Liver (tissue), 9 donors: ENCODE measurements around the gene PSMB1. TPM values are rescaled to one million over a fixed set of nuclear protein-coding genes. Genes with fewer than 3 reads are reported as not detected.

Experiments
- DNase-seq: peaks from one replicate; pipeline ENCODE4 v3.0.0-alpha.2; 2017; ENCODE audit warnings: low spot score
- H3K27ac ChIP-seq, 2 donors: one replicate each; pipeline ENCODE4 v1.7.0; 2013; ENCODE audit warnings: inconsistent platforms in 2 of 2, low read length in 2 of 2, control low read depth in 1 of 2, low read depth in 1 of 2, mild to moderate bottlenecking in 1 of 2
- H3K27me3 ChIP-seq, 4 donors: one replicate each; pipeline versions ENCODE4 v1.6.1 to v1.7.0; 2013; ENCODE audit warnings: low read length in 3 of 4, inconsistent platforms in 1 of 4, mild to moderate bottlenecking in 1 of 4, moderate library complexity in 1 of 4; ENCODE audit not compliant: control insufficient read depth in 4 of 4, insufficient read depth in 4 of 4
- H3K36me3 ChIP-seq, 4 donors: one replicate each; pipeline versions ENCODE4 v1.6.1 to v1.7.0; 2013; ENCODE audit warnings: low read length in 3 of 4, mild to moderate bottlenecking in 3 of 4, low read depth in 1 of 4, moderate library complexity in 1 of 4; ENCODE audit not compliant: control insufficient read depth in 4 of 4, insufficient read depth in 3 of 4
- H3K4me1 ChIP-seq, 4 donors: one replicate each; pipeline versions ENCODE4 v1.6.1 to v1.7.0; 2013; ENCODE audit warnings: low read length in 3 of 4, mild to moderate bottlenecking in 3 of 4, moderate library complexity in 1 of 4; ENCODE audit not compliant: control insufficient read depth in 4 of 4, insufficient read depth in 4 of 4
- H3K4me3 ChIP-seq, 3 donors: one replicate each; pipeline versions ENCODE4 v1.6.1 to v1.7.0; 2013; ENCODE audit warnings: low read length in 3 of 3, control low read depth in 1 of 3, low read depth in 1 of 3, mild to moderate bottlenecking in 1 of 3
- H3K9ac ChIP-seq, 2 donors: one replicate each; pipeline ENCODE4 v1.7.0; 2013; ENCODE audit warnings: low read length in 2 of 2, mild to moderate bottlenecking in 2 of 2, moderate library complexity in 2 of 2, control low read depth in 1 of 2, low read depth in 1 of 2
- H3K9me3 ChIP-seq, 4 donors: one replicate each; pipeline versions ENCODE4 v1.6.1 to v1.7.0; 2013; ENCODE audit warnings: low read length in 3 of 4; ENCODE audit not compliant: control insufficient read depth in 4 of 4
- ATF3 ChIP-seq: IDR thresholded peaks from 2 replicates; pipeline ENCODE4 v1.6.1; 2016; ENCODE audit warnings: antibody characterized with exemption
- EGR1 ChIP-seq, 2 donors: IDR thresholded peaks; 2 replicates each; pipeline ENCODE4 v1.6.1; 2016 to 2018; ENCODE audit warnings: antibody characterized with exemption in 2 of 2, low read depth in 2 of 2
- FOXA1 ChIP-seq: IDR thresholded peaks from 2 replicates; pipeline ENCODE4 v1.6.1; 2016; ENCODE audit warnings: antibody characterized with exemption
- FOXA2 ChIP-seq: IDR thresholded peaks from 2 replicates; pipeline ENCODE4 v1.6.1; 2016; ENCODE audit warnings: antibody characterized with exemption
- GABPA ChIP-seq, 2 donors: IDR thresholded peaks in 1 of 2; conservative IDR thresholded peaks in 1 of 2; 2 replicates each; pipeline ENCODE4 v1.6.1; 2016; ENCODE audit warnings: antibody characterized with exemption in 2 of 2, mild to moderate bottlenecking in 1 of 2, moderate library complexity in 1 of 2
- HNF4A ChIP-seq, 2 donors: conservative IDR thresholded peaks; 2 replicates each; pipeline ENCODE4 v1.6.1; 2016; ENCODE audit warnings: antibody characterized with exemption in 2 of 2, mild to moderate bottlenecking in 2 of 2
- HNF4G ChIP-seq: IDR thresholded peaks from 2 replicates; pipeline ENCODE4 v1.6.1; 2016; ENCODE audit warnings: antibody characterized with exemption
- JUND ChIP-seq, 2 donors: IDR thresholded peaks; 2 replicates each; pipeline ENCODE4 v1.6.1; 2016; ENCODE audit warnings: antibody characterized with exemption in 2 of 2
- MAX ChIP-seq: IDR thresholded peaks from 2 replicates; pipeline ENCODE4 v1.6.1; 2016; ENCODE audit warnings: antibody characterized with exemption
- NR2F2 ChIP-seq: IDR thresholded peaks from 2 replicates; pipeline ENCODE4 v1.6.1; 2016; ENCODE audit warnings: antibody characterized with exemption
- RAD21 ChIP-seq, 2 donors: IDR thresholded peaks; 2 replicates each; pipeline ENCODE4 v1.6.1; 2016; ENCODE audit warnings: antibody characterized with exemption in 2 of 2, mild to moderate bottlenecking in 2 of 2
- RXRA ChIP-seq, 2 donors: IDR thresholded peaks; 2 replicates each; pipeline ENCODE4 v1.6.1; 2017 to 2018; ENCODE audit warnings: antibody characterized with exemption in 2 of 2, mild to moderate bottlenecking in 1 of 2
- SP1 ChIP-seq: IDR thresholded peaks from 2 replicates; pipeline ENCODE4 v1.6.1; 2018; ENCODE audit warnings: antibody characterized with exemption, mild to moderate bottlenecking
- TAF1 ChIP-seq: conservative IDR thresholded peaks from 2 replicates; pipeline ENCODE4 v1.6.1; 2016; ENCODE audit warnings: antibody characterized with exemption, mild to moderate bottlenecking
- YY1 ChIP-seq: IDR thresholded peaks from 2 replicates; pipeline ENCODE4 v1.6.1; 2016; ENCODE audit warnings: antibody characterized with exemption, mild to moderate bottlenecking
- polyA plus RNA-seq, 2 donors: library from polyadenylated mRNA; stranded (reverse) in 1 of 2; unstranded in 1 of 2; fragments of 200-250 nt in 1 of 2; fragments of >200 nt in 1 of 2; fragmentation: Nextera tagmentation in 1 of 2; extraction: Ambion mirVana in 1 of 2; gene quantifications; one replicate each; pipeline versions ENCODE4 v1.2.1 to v1.2.3, GENCODE V29; 2013 to 2015
- total RNA-seq, 2 donors: library from RNA; depleted of rRNA; stranded (reverse); fragments of >200 nt; gene quantifications; one replicate each; pipeline ENCODE4 v1.2.3, GENCODE V29; 2014
- TF ChIP-seq, protein P1 (sequence below): IDR thresholded peaks from 2 replicates; pipeline ENCODE4 v1.6.1; 2016; ENCODE audit warnings: antibody characterized with exemption
- TF ChIP-seq, protein P2 (sequence below): IDR thresholded peaks from 2 replicates; pipeline ENCODE4 v1.6.1; 2016; ENCODE audit warnings: antibody characterized with exemption, mild to moderate bottlenecking
- TF ChIP-seq, protein P3 (sequence below): fragments of 150-350 bp; IDR thresholded peaks from 2 replicates; pipeline ENCODE4 v1.5.1; 2017; ENCODE audit warnings: improper control_type of control experiment, low read depth, low read length; ENCODE audit not compliant: missing input control
- donor health status: healthy.
- donor health status: healthy.
- donor health status: healthy.
- donor health status: healthy.
- donor health status: healthy.

Gene PSMB1
- total and polyA plus RNA-seq, 4 donors, result 177 to 314 (median 188) TPM

GRCh38 chr6:170596426-170596825 is 43.3 kb upstream of the PSMB1 start:
- Histone ChIP-seq H3K36me3 (no peaks in the 10 kb centered on the region), H3K4me3 (no peak overlapping the region), H3K9ac (no peak overlapping the region), H3K4me1 (no peaks in the 10 kb centered on the region), H3K27ac (no peak overlapping the region), H3K27me3 (peaks cover 0 to 3% (median 0%) of the 10 kb centered on the region in 4 donors), H3K9me3 (no peaks in the 10 kb centered on the region)
- DNase-seq, result no peak
- TF ChIP-seq ATF3 (no peak), EGR1 (IDR thresholded peaks at IDR 0.05; ENCODE audit: low read depth in 2 of 2) (no peak), HNF4A (conservative IDR thresholded peaks at IDR 0.05) (no peak), FOXA2 (no peak), JUND (IDR thresholded peaks at IDR 0.05) (no peak), HNF4G (no peak), NR2F2 (no peak), RAD21 (IDR thresholded peaks at IDR 0.05) (no peak), GABPA (IDR thresholded peaks at IDR 0.05 in 1 of 2, conservative IDR thresholded peaks at IDR 0.05 in 1 of 2) (no peak), MAX (no peak), RXRA (IDR thresholded peaks at IDR 0.05) (no peak), YY1 (no peak), TAF1 (no peak), SP1 (no peak), FOXA1 (no peak)
- TF ChIP-seq, protein P1, sequence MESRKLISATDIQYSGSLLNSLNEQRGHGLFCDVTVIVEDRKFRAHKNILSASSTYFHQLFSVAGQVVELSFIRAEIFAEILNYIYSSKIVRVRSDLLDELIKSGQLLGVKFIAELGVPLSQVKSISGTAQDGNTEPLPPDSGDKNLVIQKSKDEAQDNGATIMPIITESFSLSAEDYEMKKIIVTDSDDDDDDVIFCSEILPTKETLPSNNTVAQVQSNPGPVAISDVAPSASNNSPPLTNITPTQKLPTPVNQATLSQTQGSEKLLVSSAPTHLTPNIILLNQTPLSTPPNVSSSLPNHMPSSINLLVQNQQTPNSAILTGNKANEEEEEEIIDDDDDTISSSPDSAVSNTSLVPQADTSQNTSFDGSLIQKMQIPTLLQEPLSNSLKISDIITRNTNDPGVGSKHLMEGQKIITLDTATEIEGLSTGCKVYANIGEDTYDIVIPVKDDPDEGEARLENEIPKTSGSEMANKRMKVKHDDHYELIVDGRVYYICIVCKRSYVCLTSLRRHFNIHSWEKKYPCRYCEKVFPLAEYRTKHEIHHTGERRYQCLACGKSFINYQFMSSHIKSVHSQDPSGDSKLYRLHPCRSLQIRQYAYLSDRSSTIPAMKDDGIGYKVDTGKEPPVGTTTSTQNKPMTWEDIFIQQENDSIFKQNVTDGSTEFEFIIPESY, result no peak
- TF ChIP-seq, protein P2, sequence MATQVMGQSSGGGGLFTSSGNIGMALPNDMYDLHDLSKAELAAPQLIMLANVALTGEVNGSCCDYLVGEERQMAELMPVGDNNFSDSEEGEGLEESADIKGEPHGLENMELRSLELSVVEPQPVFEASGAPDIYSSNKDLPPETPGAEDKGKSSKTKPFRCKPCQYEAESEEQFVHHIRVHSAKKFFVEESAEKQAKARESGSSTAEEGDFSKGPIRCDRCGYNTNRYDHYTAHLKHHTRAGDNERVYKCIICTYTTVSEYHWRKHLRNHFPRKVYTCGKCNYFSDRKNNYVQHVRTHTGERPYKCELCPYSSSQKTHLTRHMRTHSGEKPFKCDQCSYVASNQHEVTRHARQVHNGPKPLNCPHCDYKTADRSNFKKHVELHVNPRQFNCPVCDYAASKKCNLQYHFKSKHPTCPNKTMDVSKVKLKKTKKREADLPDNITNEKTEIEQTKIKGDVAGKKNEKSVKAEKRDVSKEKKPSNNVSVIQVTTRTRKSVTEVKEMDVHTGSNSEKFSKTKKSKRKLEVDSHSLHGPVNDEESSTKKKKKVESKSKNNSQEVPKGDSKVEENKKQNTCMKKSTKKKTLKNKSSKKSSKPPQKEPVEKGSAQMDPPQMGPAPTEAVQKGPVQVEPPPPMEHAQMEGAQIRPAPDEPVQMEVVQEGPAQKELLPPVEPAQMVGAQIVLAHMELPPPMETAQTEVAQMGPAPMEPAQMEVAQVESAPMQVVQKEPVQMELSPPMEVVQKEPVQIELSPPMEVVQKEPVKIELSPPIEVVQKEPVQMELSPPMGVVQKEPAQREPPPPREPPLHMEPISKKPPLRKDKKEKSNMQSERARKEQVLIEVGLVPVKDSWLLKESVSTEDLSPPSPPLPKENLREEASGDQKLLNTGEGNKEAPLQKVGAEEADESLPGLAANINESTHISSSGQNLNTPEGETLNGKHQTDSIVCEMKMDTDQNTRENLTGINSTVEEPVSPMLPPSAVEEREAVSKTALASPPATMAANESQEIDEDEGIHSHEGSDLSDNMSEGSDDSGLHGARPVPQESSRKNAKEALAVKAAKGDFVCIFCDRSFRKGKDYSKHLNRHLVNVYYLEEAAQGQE, result no peak
- TF ChIP-seq, protein P3, sequence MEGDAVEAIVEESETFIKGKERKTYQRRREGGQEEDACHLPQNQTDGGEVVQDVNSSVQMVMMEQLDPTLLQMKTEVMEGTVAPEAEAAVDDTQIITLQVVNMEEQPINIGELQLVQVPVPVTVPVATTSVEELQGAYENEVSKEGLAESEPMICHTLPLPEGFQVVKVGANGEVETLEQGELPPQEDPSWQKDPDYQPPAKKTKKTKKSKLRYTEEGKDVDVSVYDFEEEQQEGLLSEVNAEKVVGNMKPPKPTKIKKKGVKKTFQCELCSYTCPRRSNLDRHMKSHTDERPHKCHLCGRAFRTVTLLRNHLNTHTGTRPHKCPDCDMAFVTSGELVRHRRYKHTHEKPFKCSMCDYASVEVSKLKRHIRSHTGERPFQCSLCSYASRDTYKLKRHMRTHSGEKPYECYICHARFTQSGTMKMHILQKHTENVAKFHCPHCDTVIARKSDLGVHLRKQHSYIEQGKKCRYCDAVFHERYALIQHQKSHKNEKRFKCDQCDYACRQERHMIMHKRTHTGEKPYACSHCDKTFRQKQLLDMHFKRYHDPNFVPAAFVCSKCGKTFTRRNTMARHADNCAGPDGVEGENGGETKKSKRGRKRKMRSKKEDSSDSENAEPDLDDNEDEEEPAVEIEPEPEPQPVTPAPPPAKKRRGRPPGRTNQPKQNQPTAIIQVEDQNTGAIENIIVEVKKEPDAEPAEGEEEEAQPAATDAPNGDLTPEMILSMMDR, result no peak
